Stimulated activated CD4-positive, alpha-beta T cell treated with anti-CD3 and anti-CD28 coated beads, Interleukin-12 subunit alpha, Interleukin-12 subunit beta, amount 100 ng/mL, for 24 hours (primary cell): ENCODE results near the gene PRSS1.
"Not testable (repeated sequence)": the region's sequence is repeated elsewhere in the genome, so short reads cannot be mapped to it uniquely, and the experiment has no call there.

Experiments used
- DNase-seq, 2 experiments: peaks; one replicate each; pipeline ENCODE4 v3.0.0-alpha.2; 2020; ENCODE audit warnings: low read depth in 2 of 2

Gene PRSS1

GRCh38 chr7:142749218-142749993, at the start of gene PRSS1:
TSS of gene PRSS1 (plus strand) at chr7:142749472. CDS start at chr7:142749485, 13 bp downstream.
- no peak for DNase-seq

- not testable (repeated sequence) for DNase-seq
These were observed 48.3 kb upstream of the PRSS1 start for GRCh38 chr7:142700935-142701334.

DNA sequence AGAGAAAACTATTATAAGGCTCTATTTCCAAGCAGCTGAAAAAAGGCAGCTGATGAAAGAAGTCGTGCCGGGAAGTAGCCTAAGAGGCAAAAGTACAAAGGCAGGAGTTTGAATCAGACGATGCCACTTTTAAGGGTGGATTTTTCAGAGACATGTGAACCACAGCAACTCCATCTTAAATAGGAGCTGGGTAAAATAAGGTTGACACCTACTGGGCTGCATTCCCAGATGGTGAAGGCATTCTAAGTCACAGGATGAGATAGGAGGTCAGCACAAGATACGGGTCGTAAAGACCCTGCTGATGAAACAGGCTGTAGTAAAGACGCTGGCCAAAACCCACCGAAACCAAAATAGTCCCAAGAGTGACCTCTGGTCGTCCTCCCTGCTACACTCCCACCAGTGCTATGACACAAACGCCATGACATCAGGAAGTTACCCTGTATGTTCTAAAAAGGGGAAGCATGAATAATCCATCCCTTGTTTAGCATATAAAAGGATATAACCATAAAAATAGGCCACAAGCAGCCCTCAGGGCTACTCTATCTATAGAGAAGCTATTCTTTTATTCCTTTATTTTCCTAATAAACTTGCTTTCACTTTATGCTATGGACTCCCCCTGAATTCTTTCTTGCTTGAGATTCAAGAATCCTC, 45.5 kb upstream of the PRSS1 start:
- DNase-seq = no peak

- not testable (repeated sequence) for DNase-seq
These were observed 40.5 kb upstream of the PRSS1 start for GRCh38 chr7:142708726-142709125.

DNA sequence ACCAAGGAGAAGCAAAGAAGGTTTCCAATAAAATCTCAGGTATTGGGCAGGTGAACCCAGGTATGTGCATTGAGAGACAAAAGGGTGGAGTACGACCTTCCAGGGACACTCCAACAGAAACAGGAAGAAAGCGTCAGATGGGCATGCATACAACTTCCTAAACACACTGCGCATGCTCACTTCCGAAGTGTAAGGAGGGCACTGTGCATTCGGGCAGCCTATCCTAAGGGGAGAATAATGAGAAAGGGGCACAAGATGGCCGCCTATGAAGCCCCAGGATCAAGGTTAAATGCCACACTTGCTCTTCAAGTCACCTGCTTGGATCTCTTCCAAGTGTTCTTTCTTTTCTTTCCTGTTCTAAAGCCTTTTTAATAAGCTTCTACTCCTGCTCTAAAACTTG, 39.4 kb upstream of the PRSS1 start:
- no peak for DNase-seq

DNA sequence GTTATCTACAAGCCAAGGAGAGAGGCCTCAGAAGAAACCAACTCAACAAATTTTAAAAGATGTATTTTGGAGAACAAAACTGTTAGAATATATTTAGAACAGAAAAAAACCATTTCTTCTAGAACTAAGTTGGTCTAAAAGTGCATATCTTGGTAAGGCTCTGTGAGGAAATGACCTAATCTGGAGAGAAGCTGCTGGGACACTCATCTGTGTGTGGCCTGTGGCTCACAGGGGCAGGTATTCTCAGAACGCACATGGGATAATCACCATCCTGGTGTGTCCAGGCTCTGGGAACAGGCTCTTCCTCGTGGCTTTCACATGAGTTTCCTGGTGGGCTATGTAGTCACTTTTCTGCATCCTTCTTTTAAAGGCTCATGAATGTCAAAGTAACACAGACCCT, 38.1 kb upstream of the PRSS1 start:
- DNase-seq = no peak

GRCh38 chr7:142711746-142712616, 37.3 kb upstream of the PRSS1 start:
- no peak for DNase-seq

DNA sequence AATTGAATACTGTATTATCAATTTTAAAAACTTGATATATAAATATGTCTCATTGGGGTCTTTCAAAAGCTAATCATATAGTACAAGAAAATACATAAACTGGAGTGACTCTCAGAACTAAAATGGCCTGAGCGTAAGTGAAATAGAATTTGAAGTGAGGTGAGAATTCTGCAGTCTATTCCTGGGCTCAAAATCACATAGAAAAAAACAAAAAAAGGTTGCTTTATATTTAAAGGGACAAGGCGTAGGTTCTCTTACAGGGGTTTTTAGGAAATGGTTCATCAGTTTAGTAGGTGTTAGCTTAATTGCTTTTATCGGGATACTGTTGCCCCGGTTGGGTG, 36.7 kb upstream of the PRSS1 start:
- no peak for DNase-seq

- no peak for DNase-seq
These were observed 34.9 kb upstream of the PRSS1 start for GRCh38 chr7:142714375-142714774.

GRCh38 chr7:142716596-142716995, 32.7 kb upstream of the PRSS1 start:
- no peak for DNase-seq

- no peak for DNase-seq
These were observed 31.8 kb upstream of the PRSS1 start for GRCh38 chr7:142717453-142717852.

DNA sequence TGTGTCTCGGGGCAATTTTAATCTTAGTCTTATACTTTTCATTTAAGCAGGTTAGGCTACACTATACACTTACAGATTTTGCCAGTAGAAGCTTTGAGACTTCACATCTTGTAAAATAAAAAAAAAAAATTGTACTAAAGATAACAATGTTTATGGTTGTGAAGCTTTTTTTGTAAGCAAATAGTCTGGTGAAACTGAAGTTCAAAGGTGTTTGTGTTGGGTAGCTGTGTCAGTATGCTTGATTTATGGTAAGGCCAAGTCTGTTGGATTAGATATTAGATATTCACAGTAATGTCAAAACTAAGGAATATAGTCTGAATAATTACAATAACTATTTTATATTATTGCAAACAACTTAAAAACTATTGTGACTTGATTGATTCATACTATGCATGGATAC, 31.0 kb upstream of the PRSS1 start:
- no peak for DNase-seq

GRCh38 chr7:142720172-142720773, 29.0 kb upstream of the PRSS1 start:
- DNase-seq = no peak

DNA sequence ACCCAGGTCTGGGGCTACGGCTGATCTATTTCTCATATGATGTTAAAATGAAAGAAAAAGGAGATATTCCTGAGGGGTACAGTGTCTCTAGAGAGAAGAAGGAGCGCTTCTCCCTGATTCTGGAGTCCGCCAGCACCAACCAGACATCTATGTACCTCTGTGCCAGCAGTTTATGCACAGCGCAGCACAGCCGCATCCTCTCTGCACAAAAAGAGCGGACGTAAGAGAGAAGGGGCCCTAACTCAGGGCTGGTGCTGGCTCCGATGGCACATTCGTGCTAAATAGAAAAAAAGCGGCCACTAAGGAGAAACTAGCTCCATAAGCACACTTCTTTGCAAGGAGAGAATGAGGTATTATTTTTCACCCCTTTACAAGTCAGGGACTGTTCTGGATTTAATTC, 28.3 kb upstream of the PRSS1 start:
- DNase-seq = no peak

- no peak for DNase-seq
These were observed 27.0 kb upstream of the PRSS1 start for GRCh38 chr7:142722248-142722794.

GRCh38 chr7:142733271-142733670, 16.0 kb upstream of the PRSS1 start:
- no peak for DNase-seq

GRCh38 chr7:142739923-142740492, 9.3 kb upstream of the PRSS1 start:
- no peak for DNase-seq

GRCh38 chr7:142740786-142741185, 8.5 kb upstream of the PRSS1 start:
- no peak for DNase-seq

GRCh38 chr7:142741932-142742331, 7.3 kb upstream of the PRSS1 start:
- DNase-seq = not testable (repeated sequence)

DNA sequence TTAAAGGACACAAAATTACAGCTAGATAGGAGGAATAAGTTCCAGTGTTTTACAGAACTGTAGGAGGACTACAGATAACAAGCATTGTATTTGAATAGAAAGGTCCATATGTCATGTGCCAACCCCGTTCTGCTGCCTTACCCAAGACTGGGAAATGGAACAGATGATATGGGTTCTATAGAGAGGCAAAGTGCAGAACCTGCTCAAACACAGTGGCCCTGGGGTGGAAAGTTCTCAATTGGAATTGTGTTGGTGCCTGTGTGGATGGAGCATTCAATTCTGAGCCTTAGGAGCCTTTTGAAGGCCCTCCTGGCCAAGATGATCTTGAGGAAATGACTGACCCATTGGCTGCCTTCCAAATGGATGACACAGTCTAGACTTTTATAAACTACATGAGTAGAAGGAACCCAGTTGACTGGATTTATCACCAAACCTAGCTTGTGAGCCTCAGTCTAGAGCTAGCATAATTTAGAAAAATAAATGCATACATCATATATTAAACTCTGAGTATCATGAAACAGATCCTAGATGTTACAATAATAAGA, 4.1 kb upstream of the PRSS1 start:
- no peak for DNase-seq

GRCh38 chr7:142745745-142746144, 3.5 kb upstream of the PRSS1 start:
- no peak for DNase-seq
